IMR-90 (cell line): ENCODE measurements around the gene CRIM1. TPM values are rescaled to one million over a fixed set of nuclear protein-coding genes. Genes with fewer than 3 reads are reported as not detected.

Experiments used
- polyA plus RNA-seq, 3 experiments: library from polyadenylated mRNA; depleted of rRNA; stranded (reverse); fragments of >200 nt; gene quantifications; 2 replicates each; pipeline ENCODE4 v1.2.3, GENCODE V29; 2012; ENCODE audit warnings: low replicate concordance in 1 of 3
- total RNA-seq: library from RNA; depleted of rRNA; stranded (reverse); fragments of >200 nt; gene quantifications from 2 replicates; pipeline ENCODE4 v1.2.3, GENCODE V29; 2012; rRNA removed

The CRIM1 gene
- total and polyA plus RNA-seq, 2 of the 4 experiments (the other 2 are of a cell fraction), result 285 to 490 TPM

Other genes starting within 250 kb of the CRIM1 start
- gene FEZ2, start 242.4 kb downstream of the CRIM1 start, total RNA-seq, result 19.4 and 43.3 TPM in 2 replicates
- gene FEZ2, start 242.4 kb downstream of the CRIM1 start, polyA plus RNA-seq (2012; rRNA removed), result 31.6 and 32.4 TPM in 2 replicates